WTC11 (cell line): Measurements from ENCODE around the gene AMPD1.

ENCODE experiments used
- CREM ChIP-seq: sonication (generic); formaldehyde crosslinking; IDR thresholded peaks from 2 replicates; pipeline ENCODE4 v1.8.1; 2022; ENCODE audit warnings: mild to moderate bottlenecking, missing genetic modification reagents, moderate library complexity
- EMX1 ChIP-seq: fragments of 250-450 bp; sonication (Bioruptor Pico); IDR thresholded peaks from 2 replicates; pipeline ENCODE4 v1.8.0; 2021; ENCODE audit warnings: mild to moderate bottlenecking
- PRRX2 ChIP-seq: fragments of 250-450 bp; sonication (Bioruptor Pico); IDR thresholded peaks from 2 replicates; pipeline ENCODE4 v1.8.0; 2021; ENCODE audit warnings: mild to moderate bottlenecking
- SMAD4 ChIP-seq: sonication (generic); formaldehyde crosslinking; IDR thresholded peaks from 2 replicates; pipeline ENCODE4 v1.8.0; 2022; ENCODE audit warnings: mild to moderate bottlenecking, missing genetic modification reagents
- TEAD4 ChIP-seq: sonication (generic); formaldehyde crosslinking; IDR thresholded peaks from 2 replicates; pipeline ENCODE4 v1.8.0; 2022; ENCODE audit warnings: mild to moderate bottlenecking, missing genetic modification reagents
- ZNF416 ChIP-seq: fragments of 250-450 bp; sonication (Bioruptor Pico); IDR thresholded peaks from 2 replicates; pipeline ENCODE4 v1.9.0; 2021; ENCODE audit warnings: mild to moderate bottlenecking, inconsistent platforms
- TF ChIP-seq, protein P1 (sequence below): sonication (generic); formaldehyde crosslinking; conservative IDR thresholded peaks from 2 replicates; pipeline ENCODE4 v1.8.1; 2022; ENCODE audit warnings: mild to moderate bottlenecking, missing genetic modification reagents
- TF ChIP-seq, protein P2 (sequence below): sonication (generic); formaldehyde crosslinking; IDR thresholded peaks from 2 replicates; pipeline ENCODE4 v1.8.1; 2022; ENCODE audit warnings: low read depth, mild to moderate bottlenecking, moderate library complexity, missing genetic modification reagents, borderline replicate concordance
- TF ChIP-seq, protein P3 (sequence below): sonication (generic); formaldehyde crosslinking; IDR thresholded peaks from 2 replicates; pipeline ENCODE4 v1.8.0; 2022; ENCODE audit warnings: mild to moderate bottlenecking, missing genetic modification reagents
- TF ChIP-seq, protein P4 (sequence below): fragments of 200-600 bp; IDR thresholded peaks from 2 replicates; pipeline ENCODE4 v1.8.0; 2022; ENCODE audit warnings: antibody characterized with exemption
- TF ChIP-seq, protein P5 (sequence below): fragments of 250-450 bp; sonication (Bioruptor Pico); conservative IDR thresholded peaks from 2 replicates; pipeline ENCODE4 v1.9.0; 2021; ENCODE audit warnings: mild to moderate bottlenecking
- TF ChIP-seq, protein P6 (sequence below): sonication (generic); formaldehyde crosslinking; IDR thresholded peaks from 2 replicates; pipeline ENCODE4 v1.8.0; 2023; ENCODE audit warnings: mild to moderate bottlenecking, missing genetic modification reagents
- TF ChIP-seq, protein P7 (sequence below): sonication (generic); formaldehyde crosslinking; IDR thresholded peaks from 2 replicates; pipeline ENCODE4 v1.8.0; 2022; ENCODE audit warnings: mild to moderate bottlenecking, missing genetic modification reagents
- TF ChIP-seq, protein P8 (sequence below): sonication (generic); formaldehyde crosslinking; IDR thresholded peaks from 2 replicates; pipeline ENCODE4 v1.8.1; 2022; ENCODE audit warnings: missing genetic modification reagents, borderline replicate concordance

DNA sequence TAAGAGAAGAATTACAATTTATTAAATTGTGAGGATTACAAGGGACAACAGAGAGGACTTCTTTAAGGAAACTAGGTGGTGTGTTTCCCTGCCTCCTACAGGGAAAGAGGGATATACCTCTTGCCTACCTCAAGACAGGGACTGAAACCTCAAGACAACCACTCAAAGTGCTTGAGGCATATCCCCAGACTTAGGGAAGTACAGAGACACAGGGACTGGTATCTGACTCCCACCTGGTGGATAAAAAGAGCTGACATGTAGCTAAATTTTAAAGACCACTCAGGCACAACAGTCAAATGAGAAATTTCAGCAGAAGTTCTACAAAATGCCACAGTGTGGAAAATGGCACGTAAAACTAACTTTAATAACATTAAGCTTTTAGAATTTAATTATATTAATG is 46.8 kb downstream of the AMPD1 start:
- TF ChIP-seq PRRX2: no peak
- TF ChIP-seq, protein P1, sequence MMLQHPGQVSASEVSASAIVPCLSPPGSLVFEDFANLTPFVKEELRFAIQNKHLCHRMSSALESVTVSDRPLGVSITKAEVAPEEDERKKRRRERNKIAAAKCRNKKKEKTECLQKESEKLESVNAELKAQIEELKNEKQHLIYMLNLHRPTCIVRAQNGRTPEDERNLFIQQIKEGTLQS: no peak
- TF ChIP-seq, protein P2, sequence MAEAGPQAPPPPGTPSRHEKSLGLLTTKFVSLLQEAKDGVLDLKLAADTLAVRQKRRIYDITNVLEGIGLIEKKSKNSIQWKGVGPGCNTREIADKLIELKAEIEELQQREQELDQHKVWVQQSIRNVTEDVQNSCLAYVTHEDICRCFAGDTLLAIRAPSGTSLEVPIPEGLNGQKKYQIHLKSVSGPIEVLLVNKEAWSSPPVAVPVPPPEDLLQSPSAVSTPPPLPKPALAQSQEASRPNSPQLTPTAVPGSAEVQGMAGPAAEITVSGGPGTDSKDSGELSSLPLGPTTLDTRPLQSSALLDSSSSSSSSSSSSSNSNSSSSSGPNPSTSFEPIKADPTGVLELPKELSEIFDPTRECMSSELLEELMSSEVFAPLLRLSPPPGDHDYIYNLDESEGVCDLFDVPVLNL (CRISPR knock-in tag): no peak
- TF ChIP-seq, protein P3, sequence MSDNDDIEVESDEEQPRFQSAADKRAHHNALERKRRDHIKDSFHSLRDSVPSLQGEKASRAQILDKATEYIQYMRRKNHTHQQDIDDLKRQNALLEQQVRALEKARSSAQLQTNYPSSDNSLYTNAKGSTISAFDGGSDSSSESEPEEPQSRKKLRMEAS (CRISPR knock-in tag): no peak
- TF ChIP-seq, protein P4, sequence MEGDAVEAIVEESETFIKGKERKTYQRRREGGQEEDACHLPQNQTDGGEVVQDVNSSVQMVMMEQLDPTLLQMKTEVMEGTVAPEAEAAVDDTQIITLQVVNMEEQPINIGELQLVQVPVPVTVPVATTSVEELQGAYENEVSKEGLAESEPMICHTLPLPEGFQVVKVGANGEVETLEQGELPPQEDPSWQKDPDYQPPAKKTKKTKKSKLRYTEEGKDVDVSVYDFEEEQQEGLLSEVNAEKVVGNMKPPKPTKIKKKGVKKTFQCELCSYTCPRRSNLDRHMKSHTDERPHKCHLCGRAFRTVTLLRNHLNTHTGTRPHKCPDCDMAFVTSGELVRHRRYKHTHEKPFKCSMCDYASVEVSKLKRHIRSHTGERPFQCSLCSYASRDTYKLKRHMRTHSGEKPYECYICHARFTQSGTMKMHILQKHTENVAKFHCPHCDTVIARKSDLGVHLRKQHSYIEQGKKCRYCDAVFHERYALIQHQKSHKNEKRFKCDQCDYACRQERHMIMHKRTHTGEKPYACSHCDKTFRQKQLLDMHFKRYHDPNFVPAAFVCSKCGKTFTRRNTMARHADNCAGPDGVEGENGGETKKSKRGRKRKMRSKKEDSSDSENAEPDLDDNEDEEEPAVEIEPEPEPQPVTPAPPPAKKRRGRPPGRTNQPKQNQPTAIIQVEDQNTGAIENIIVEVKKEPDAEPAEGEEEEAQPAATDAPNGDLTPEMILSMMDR: no peak
- no peak for TF ChIP-seq EMX1 (CRISPR knock-in tag)
- TF ChIP-seq, protein P5, sequence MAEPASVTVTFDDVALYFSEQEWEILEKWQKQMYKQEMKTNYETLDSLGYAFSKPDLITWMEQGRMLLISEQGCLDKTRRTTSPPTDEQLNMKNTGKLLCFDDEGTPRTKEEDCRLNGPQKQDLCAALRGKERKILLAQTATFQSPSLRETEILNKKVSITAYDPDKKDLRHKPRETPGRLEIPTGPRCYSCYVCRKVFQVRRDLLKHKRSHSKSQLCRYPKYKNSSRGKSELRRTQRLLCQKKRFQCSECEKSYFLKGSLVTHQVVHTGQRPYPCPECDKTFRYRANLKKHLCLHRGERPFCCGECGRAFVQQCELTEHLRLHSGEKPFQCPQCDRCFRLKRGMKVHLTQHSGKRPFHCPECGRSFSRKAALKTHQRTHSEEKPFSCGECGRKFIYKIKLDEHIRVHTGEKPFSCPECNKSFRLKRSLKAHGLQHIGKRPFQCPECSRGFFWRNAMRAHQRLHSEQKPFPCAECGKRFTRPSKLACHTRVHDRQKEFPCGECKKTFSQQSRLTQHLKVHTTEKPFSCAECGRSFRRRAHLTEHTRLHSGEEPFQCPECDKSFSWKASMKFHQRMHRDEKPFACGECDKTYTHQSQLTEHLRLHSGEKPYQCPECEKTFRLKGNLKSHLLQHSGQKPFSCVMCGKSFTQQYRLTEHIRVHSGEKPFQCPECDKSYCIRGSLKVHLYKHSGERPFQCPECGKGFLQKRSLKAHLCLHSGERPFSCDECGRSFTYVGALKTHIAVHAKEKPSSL: no peak
- TF ChIP-seq ZNF416 (CRISPR knock-in tag): no peak
- TF ChIP-seq TEAD4: no peak
- TF ChIP-seq, protein P6, sequence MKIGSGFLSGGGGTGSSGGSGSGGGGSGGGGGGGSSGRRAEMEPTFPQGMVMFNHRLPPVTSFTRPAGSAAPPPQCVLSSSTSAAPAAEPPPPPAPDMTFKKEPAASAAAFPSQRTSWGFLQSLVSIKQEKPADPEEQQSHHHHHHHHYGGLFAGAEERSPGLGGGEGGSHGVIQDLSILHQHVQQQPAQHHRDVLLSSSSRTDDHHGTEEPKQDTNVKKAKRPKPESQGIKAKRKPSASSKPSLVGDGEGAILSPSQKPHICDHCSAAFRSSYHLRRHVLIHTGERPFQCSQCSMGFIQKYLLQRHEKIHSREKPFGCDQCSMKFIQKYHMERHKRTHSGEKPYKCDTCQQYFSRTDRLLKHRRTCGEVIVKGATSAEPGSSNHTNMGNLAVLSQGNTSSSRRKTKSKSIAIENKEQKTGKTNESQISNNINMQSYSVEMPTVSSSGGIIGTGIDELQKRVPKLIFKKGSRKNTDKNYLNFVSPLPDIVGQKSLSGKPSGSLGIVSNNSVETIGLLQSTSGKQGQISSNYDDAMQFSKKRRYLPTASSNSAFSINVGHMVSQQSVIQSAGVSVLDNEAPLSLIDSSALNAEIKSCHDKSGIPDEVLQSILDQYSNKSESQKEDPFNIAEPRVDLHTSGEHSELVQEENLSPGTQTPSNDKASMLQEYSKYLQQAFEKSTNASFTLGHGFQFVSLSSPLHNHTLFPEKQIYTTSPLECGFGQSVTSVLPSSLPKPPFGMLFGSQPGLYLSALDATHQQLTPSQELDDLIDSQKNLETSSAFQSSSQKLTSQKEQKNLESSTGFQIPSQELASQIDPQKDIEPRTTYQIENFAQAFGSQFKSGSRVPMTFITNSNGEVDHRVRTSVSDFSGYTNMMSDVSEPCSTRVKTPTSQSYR (CRISPR knock-in tag): no peak
- no peak for TF ChIP-seq SMAD4
- TF ChIP-seq, protein P7, sequence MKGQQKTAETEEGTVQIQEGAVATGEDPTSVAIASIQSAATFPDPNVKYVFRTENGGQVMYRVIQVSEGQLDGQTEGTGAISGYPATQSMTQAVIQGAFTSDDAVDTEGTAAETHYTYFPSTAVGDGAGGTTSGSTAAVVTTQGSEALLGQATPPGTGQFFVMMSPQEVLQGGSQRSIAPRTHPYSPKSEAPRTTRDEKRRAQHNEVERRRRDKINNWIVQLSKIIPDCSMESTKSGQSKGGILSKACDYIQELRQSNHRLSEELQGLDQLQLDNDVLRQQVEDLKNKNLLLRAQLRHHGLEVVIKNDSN (CRISPR knock-in tag): no peak
- TF ChIP-seq CREM (CRISPR knock-in tag): no peak
- TF ChIP-seq, protein P8, sequence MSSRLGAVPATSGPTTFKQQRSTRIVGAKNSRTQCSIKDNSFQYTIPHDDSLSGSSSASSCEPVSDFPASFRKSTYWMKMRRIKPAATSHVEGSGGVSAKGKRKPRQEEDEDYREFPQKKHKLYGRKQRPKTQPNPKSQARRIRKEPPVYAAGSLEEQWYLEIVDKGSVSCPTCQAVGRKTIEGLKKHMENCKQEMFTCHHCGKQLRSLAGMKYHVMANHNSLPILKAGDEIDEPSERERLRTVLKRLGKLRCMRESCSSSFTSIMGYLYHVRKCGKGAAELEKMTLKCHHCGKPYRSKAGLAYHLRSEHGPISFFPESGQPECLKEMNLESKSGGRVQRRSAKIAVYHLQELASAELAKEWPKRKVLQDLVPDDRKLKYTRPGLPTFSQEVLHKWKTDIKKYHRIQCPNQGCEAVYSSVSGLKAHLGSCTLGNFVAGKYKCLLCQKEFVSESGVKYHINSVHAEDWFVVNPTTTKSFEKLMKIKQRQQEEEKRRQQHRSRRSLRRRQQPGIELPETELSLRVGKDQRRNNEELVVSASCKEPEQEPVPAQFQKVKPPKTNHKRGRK (CRISPR knock-in tag): no peak
